Measurements from ENCODE around the gene MMP25.

The MMP25 gene

DNA sequence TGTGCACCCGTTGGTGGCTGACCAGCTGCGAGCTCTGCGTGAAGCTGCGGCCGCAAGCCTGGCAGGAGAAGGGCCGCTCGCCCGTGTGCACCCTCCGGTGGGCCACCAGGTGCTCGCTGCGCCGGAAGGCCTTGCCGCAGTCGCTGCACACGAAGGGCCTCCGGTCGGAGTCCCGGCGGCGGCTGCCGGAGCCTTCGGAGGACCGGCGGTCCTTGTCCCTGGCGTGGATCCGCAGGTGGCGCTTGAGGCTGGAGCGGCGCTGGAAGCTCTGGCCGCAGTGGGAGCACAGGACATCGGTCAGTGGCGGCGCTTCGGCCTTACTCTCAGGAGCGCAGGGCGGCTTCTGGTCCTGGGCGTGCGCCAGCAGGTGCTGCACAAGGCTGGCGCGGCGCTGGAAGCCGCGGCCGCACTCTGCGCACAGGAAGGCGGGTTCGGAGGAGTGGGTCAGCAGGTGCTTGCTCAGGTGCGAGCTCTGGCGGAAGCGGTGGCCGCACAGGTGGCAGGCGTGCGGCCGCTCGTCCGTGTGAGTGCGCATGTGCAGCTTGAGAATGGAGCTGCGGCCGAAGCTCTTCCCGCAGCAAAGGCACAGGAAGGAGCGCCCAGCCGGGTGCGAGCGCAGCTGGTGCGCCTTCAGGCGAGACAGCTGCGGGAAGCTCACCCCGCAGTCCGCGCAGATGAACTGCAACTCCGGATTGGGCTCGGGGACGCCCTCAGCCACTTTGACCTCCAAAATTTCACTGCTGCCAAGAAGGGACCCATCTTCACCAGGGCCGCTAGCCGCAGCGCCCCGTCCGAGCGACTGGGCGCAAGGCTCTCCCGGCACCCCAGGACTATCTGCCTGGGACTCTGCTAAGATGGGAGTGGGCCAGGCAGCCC lies 43.6 kb downstream of the MMP25 start:
- H3K9me3 Mint-ChIP-seq: no peaks in the 10 kb centered on the region
- H3K27me3 Mint-ChIP-seq: no peaks in the 10 kb centered on the region
- peaks cover 52% of the 10 kb centered on the region for H3K4me1 Mint-ChIP-seq (ENCODE audit: low read depth)
- H3K27ac Mint-ChIP-seq: no peak overlapping the region
- no peak for DNase-seq
- no peak overlapping the region for H3K4me3 Mint-ChIP-seq
- H3K36me3 Mint-ChIP-seq (ENCODE audit: low read depth): no peaks in the 10 kb centered on the region

- H3K27me3 Mint-ChIP-seq: no peaks in the 10 kb centered on the region
- H3K4me3 Mint-ChIP-seq: no peak overlapping the region
- no peaks in the 10 kb centered on the region for H3K9me3 Mint-ChIP-seq
- H3K27ac Mint-ChIP-seq: no peak overlapping the region
- H3K36me3 Mint-ChIP-seq (ENCODE audit: low read depth): no peaks in the 10 kb centered on the region
- peaks cover 52% of the 10 kb centered on the region for H3K4me1 Mint-ChIP-seq (ENCODE audit: low read depth)
- DNase-seq: no peak
Observed at GRCh38 chr16:3091551-3091950, 45.2 kb downstream of the MMP25 start.

DNA sequence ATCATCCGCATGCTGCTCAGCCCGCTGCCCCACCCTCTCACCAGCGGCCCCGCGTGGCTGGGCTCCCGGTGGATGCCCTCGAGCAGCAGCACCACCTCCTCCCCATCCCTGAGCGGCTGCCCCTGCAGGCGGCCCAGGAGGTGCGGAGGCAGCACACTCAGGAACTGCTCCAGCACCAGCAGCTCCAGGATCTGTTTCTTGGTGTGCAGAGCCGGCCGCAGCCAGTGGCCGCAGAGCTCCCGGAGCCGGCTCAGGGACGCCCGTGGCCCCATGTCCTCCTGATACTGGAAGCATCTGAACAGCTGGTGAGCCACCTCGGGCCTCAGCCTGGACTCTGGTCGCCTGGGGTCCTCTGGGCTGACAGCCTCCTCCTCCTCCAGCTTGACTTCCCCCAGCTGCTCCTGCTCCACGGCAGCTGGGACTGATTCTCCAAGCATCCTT lies 46.2 kb downstream of the MMP25 start:
- Mint-ChIP-seq H3K9me3 (no peaks in the 10 kb centered on the region), H3K36me3 (ENCODE audit: low read depth) (no peaks in the 10 kb centered on the region), H3K4me1 (ENCODE audit: low read depth) (peaks cover 43% of the 10 kb centered on the region), H3K27me3 (no peaks in the 10 kb centered on the region), H3K4me3 (no peak overlapping the region), H3K27ac (no peak overlapping the region)
- no peak for DNase-seq

GRCh38 chr16:3094289-3095027 lies 48.1 kb downstream of the MMP25 start:
- no peak overlapping the region for H3K4me3 Mint-ChIP-seq
- peak; percentile 53 for DNase-seq
- no peaks in the 10 kb centered on the region for H3K36me3 Mint-ChIP-seq (ENCODE audit: low read depth)
- peaks cover 34% of the 10 kb centered on the region for H3K4me1 Mint-ChIP-seq (ENCODE audit: low read depth)
- H3K27me3 Mint-ChIP-seq: no peaks in the 10 kb centered on the region
- H3K9me3 Mint-ChIP-seq: no peaks in the 10 kb centered on the region
- H3K27ac Mint-ChIP-seq: peak overlapping the region; percentile 84

- Mint-ChIP-seq H3K4me1 (ENCODE audit: low read depth) (peaks cover 42% of the 10 kb centered on the region), H3K4me3 (no peak overlapping the region), H3K9me3 (no peaks in the 10 kb centered on the region), H3K27me3 (no peaks in the 10 kb centered on the region), H3K36me3 (ENCODE audit: low read depth) (no peaks in the 10 kb centered on the region), H3K27ac (peak overlapping the region; percentile 78)
- DNase-seq: peak; percentile 65
Observed at GRCh38 chr16:3095869-3096268, 49.5 kb downstream of the MMP25 start.

GRCh38 chr16:3096362-3096761 lies 50.0 kb downstream of the MMP25 start:
- no peaks in the 10 kb centered on the region for H3K36me3 Mint-ChIP-seq (ENCODE audit: low read depth)
- H3K27ac Mint-ChIP-seq: peak overlapping the region; percentile 78
- H3K27me3 Mint-ChIP-seq: no peaks in the 10 kb centered on the region
- DNase-seq: no peak
- H3K4me1 Mint-ChIP-seq (ENCODE audit: low read depth): peaks cover 42% of the 10 kb centered on the region
- H3K9me3 Mint-ChIP-seq: no peaks in the 10 kb centered on the region
- H3K4me3 Mint-ChIP-seq: no peak overlapping the region

DNA sequence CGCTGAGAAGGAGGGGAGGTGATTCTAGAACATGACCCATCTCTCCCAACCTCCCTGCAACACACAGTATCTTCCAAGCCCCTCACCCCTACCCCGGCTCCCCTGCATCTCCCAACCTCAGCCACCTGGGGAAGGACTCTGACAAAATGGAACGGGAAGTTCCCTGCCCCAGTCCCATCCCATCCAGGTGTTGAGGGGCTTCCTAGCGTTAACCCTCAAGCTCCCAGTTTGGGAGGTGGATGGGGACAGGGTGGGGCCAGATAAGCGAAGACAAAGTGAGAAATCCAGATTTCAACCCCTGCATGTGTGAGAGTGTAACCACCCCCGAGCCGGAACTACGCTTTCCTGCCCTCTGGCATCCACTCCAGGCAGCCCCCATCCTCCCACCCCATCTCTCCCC lies 50.9 kb downstream of the MMP25 start:
- no peak overlapping the region for H3K27ac Mint-ChIP-seq
- no peak for DNase-seq

GRCh38 chr16:3098459-3099394 lies 52.4 kb downstream of the MMP25 start, which contains the start of gene ZSCAN10:
ZSCAN10 (minus strand) TSS chr16:3099294; CDS start chr16:3092937, 6,357 bp downstream.
- DNase-seq: no peak

More for the DNA sequence above, 50.9 kb downstream of the MMP25 start:
- no peak overlapping the region for H3K4me3 Mint-ChIP-seq
- no peaks in the 10 kb centered on the region for H3K9me3 Mint-ChIP-seq
- H3K27me3 Mint-ChIP-seq: no peaks in the 10 kb centered on the region
- no peaks in the 10 kb centered on the region for H3K36me3 Mint-ChIP-seq (ENCODE audit: low read depth)
- H3K4me1 Mint-ChIP-seq (ENCODE audit: low read depth): peaks cover 43% of the 10 kb centered on the region

DNA sequence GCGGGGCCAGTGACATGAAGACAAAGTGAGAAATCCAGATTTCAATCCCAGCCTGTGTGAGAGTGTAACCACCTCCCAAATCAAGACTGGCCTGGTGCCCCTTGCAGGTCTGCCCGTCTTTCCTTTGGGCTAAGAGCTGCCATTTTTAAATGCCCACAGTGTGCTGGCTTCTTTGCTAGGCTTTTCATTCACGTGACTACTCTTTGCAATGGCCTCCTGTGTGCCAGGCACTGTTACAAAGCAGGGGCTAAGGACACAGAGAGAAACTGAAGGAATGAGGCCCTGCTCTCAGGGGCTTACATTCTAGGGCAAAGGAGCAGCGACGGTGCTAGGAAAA lies 53.0 kb downstream of the MMP25 start:
- Mint-ChIP-seq H3K4me1 (ENCODE audit: low read depth) (peaks cover 39% of the 10 kb centered on the region), H3K27ac (no peak overlapping the region), H3K9me3 (no peaks in the 10 kb centered on the region), H3K36me3 (ENCODE audit: low read depth) (no peaks in the 10 kb centered on the region), H3K4me3 (no peak overlapping the region), H3K27me3 (no peaks in the 10 kb centered on the region)
- no peak for DNase-seq

More at GRCh38 chr16:3098459-3099394, 52.4 kb downstream of the MMP25 start, which contains the start of gene ZSCAN10:
- Mint-ChIP-seq H3K4me3 (peak within 1 kb of the TSS; percentile 64), H3K36me3 (ENCODE audit: low read depth) (no peaks in the 10 kb centered on the region), H3K27me3 (no peaks in the 10 kb centered on the region), H3K4me1 (ENCODE audit: low read depth) (peaks cover 41% of the 10 kb centered on the region), H3K27ac (peak within 1 kb of the TSS; percentile 89), H3K9me3 (no peaks in the 10 kb centered on the region)

DNA sequence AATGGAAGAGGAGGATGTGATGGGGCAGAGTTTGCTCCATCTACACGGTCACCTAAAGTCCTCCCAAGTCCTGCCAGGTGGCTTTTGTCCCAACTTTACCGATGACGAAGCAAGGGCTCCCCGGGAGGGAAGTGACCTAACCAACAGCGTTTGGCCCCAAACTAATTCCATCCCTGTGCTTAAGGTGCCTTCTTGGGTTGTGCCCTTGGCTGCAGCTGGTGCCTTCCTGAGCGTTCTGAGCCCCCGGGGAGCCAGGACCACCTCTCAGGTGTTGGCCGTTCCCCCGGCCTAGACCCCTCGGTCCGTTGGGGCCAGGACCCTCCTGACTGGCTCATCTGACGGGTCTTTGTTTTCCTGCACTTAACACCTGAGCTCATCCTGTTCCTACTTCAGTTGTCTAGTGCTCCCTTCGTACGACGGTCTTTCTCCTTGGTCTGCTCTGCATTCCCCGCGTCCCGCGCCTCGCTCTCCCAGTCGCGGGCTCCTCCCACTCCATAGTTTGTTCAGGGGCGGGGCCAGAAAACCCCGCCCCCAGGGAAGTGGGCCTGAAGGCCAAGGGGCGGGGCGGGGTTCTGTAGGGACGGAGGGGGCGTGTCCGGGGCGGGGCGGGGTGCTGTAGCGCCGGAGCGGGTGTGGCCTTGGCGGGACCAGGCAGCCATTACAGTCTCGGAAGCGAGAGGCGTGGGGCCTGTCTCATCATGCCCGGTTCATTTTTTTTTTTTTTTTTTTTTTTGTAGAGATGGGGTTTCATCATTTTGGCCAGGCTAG lies 53.6 kb downstream of the MMP25 start:
- H3K9me3 Mint-ChIP-seq: no peaks in the 10 kb centered on the region
- DNase-seq: peak; percentile 94
- peak overlapping the region; percentile 89 for H3K27ac Mint-ChIP-seq
- no peaks in the 10 kb centered on the region for H3K27me3 Mint-ChIP-seq
- peak overlapping the region; percentile 64 for H3K4me3 Mint-ChIP-seq
- no peaks in the 10 kb centered on the region for H3K36me3 Mint-ChIP-seq (ENCODE audit: low read depth)
- H3K4me1 Mint-ChIP-seq (ENCODE audit: low read depth): peaks cover 34% of the 10 kb centered on the region

DNA sequence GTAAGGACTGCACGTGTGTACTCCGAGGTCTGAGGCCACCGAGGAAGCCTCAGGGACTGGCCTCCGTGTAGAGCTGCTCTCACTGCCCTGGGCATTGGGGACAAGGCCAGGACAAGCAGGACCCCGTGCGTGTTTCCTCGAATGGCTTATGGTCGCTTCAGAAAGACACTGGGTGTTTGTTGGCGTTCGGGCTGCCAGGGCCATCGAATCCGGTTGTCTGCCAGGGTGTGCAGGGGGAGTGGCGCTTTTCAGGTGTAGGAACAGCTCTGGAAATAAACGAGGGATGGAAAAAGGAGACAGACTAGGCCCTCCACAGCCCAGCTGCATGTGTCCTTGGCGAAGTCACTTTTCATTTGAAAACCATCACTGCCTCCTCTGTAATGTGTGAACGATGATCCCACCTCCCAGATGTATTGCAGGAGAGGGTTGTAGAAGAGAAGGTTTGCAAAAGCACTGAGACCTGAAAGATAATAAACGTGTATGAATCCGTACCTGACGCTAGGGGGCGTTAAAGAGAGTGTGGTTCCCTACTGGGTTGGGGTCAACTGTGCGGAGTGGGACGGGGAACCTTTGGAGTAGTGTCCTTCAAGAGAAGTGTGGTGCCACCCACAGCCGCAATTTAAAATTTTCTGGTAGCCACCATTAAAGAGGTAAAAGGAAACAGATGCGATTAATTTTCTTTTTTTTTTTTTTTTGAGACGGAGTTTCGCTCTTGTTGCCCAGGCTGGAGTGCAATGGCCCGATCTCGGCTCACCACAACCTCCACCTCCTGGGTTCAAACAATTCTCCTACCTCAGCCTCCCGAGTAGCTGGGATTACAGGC lies 54.9 kb downstream of the MMP25 start:
- Mint-ChIP-seq H3K4me3 (peak overlapping the region; percentile 46), H3K36me3 (ENCODE audit: low read depth) (no peaks in the 10 kb centered on the region), H3K9me3 (no peaks in the 10 kb centered on the region), H3K4me1 (ENCODE audit: low read depth) (peaks cover 32% of the 10 kb centered on the region), H3K27me3 (no peaks in the 10 kb centered on the region), H3K27ac (no peak overlapping the region)
- DNase-seq: peak; percentile 50

DNA sequence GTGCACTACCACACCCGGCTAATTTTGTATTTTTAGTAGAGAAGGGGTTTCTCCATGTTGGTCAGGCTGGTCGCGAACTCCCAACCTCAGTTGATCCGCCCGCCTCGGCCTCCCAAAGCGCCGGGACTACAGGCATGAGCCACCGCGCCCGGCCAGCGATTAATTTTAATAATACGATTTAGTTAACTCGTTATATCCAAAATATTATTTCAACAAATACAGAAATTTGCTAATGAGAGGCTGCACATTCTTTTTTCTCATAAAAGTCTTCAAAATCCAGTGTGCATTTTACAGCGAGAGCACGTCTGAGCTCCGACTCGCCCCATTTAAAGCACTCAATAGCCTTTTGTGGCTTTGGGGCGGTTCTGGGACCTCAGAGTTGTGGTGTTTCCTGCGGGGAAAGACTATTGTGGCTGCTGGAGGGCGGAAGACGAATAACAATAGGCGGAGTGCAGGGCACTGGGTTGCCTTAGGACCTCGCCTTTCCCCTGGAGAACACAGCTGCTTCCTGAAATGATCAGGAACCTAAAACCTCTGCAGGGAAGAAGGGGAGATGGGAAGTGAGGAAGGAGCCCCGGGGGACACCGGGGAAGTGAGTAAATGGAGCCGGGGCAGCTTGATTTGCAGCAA lies 55.6 kb downstream of the MMP25 start:
- H3K4me3 Mint-ChIP-seq: peak overlapping the region; percentile 27
- H3K36me3 Mint-ChIP-seq (ENCODE audit: low read depth): no peaks in the 10 kb centered on the region
- H3K27ac Mint-ChIP-seq: peak overlapping the region; percentile 59
- no peak for DNase-seq
- no peaks in the 10 kb centered on the region for H3K27me3 Mint-ChIP-seq
- H3K9me3 Mint-ChIP-seq: no peaks in the 10 kb centered on the region
- H3K4me1 Mint-ChIP-seq (ENCODE audit: low read depth): peaks cover 32% of the 10 kb centered on the region
